NCI-H1436 treated with DMSO at 0.1 percent for 48 hours (cell line): ENCODE data around the gene PTS.
"Not testable (repeated sequence)": the region's sequence is repeated elsewhere in the genome, so short reads cannot be mapped to it uniquely, and the experiment has no call there.

Source experiments
- DNase-seq: peaks from one replicate; lab custom pipeline; 2025; lab: John Stamatoyannopoulos, UW

The PTS gene

GRCh38 chr11:112226062-112226830 is at the start of gene PTS:
Gene PTS, plus strand, starts transcription at chr11:112226428. Its CDS starts 16 bp downstream, at chr11:112226444.
- peak; percentile 31 for DNase-seq

- DNase-seq = no peak
Measured at GRCh38 chr11:112177589-112177988, 48.6 kb upstream of the PTS start.

- DNase-seq = no peak
Measured at GRCh38 chr11:112178428-112178827, 47.8 kb upstream of the PTS start.

DNA sequence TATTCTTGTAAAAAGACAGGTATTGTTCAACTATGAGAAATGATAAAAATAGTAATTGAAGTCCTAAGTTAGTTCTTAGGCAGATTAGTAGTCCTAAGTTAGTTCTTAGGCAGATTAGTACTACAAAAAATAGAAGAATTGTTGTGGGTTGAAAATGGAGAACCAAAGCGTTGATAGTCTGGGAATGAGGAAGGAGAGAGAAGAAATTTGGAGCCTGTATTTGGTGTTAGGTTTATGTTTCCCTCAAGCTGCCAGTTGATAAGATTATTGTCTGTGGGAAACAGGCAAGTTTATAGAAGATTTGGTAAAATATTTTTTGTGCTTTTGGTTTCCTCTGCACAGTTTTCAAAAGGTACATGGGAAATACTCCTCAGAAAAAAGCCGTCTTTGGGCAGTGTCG is 47.3 kb upstream of the PTS start:
- no peak for DNase-seq

DNA sequence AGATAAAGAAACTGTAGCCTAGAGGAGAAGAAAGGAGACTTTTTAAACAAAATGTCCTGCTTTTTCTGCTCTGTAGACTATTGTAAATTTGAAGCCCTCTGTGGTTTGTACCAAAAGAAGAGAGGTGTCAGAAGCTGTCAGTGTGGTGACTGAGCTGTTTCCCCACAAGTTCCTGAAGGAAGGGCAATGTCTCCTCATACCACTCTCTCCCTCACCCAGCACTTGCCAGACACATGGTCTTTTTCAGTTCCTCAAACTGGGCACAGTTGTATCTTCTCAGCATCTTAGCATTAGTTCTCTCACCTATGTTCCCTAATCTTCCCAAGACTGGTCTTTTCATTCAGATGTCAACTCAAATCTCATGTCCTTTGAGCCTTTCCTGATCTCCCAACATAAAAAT is 46.6 kb upstream of the PTS start:
- no peak for DNase-seq

DNA sequence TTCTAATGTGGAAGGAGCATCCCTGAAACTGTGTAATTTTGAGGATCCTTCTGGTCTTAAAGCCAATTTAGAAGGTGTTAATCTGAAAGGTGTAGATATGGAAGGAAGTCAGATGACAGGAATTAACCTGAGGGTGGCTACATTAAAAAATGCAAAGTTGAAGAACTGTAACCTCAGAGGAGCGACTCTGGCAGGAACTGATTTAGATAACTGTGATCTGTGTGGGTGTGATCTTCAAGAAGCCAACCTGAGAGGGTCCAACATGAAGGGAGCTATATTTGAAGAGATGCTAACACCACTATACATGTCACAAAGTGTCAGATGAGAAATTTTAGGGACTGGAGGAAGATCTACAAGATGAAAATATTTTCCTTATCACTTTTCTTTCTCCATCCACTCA is 43.4 kb upstream of the PTS start:
- DNase-seq = no peak

DNA sequence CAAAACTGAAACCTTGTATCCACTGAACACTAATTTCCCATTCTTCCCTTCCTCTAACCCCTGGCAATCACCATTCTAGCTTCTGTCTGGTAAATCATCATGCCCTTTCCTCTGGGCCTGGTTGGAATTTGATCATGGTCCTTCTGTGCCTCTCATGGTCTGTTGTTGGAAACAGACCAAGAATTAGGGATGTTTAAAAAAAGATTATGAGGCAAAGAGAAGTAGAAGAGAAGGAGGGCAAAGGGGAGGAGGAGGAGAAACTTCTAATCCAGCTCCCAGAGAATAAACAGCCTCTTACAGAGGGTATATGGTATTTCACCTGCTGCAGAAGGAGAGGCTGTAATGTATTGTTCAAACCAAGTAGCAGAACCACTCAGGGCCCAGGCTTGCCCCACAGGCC is 40.3 kb upstream of the PTS start:
- no peak for DNase-seq

GRCh38 chr11:112186304-112186703 is 39.9 kb upstream of the PTS start:
- no peak for DNase-seq

DNA sequence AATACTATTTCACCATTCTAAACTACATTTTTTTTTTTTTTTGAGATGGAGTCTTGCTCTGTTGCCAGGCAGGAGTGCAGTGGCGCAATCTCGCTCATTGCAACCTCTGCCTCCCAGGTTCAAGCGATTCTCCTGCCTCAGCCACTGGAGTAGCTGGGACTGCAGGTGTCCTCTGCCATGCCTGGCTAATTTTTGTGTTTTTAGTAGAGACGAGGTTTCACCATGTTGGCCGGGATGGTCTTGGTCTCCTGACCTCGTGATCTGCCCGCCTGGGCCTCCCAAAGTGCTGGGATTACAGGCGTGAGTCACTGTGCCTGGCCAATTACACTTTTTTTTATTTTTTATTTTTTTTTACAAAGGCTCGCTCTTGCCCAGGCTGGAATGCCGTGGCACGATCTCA is 31.1 kb upstream of the PTS start:
- not testable (repeated sequence) for DNase-seq

GRCh38 chr11:112195951-112196351 is 30.3 kb upstream of the PTS start:
- no peak for DNase-seq

DNA sequence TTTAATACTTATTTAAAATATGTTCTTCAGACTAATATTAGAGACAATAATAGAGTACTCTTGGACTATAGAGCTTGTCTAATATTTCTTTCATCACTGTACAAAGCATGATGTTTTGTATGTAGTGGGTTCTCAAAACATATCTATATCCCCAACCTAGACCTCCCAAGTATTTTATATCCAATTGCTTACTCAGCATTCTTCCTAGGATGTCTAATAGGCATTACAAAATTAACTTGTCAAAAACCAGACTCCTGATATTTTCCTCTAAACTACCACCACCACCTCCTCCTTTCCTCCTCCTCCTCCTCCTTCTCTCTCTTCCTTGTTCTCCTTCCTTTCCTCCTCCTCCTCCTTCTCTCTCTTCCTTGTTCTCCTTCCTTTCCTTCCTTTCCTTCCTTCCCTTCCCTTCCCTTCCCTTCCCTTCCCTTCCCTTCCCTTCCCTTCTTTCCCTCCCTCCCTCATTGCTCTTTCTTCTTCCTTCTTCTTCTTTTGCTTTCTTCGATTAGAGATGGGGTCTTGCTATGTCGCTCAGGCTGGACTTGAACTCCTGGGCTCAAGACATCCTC is 29.6 kb upstream of the PTS start:
- no peak for DNase-seq

GRCh38 chr11:112199101-112199500 is 27.1 kb upstream of the PTS start:
- not testable (repeated sequence) for DNase-seq

DNA sequence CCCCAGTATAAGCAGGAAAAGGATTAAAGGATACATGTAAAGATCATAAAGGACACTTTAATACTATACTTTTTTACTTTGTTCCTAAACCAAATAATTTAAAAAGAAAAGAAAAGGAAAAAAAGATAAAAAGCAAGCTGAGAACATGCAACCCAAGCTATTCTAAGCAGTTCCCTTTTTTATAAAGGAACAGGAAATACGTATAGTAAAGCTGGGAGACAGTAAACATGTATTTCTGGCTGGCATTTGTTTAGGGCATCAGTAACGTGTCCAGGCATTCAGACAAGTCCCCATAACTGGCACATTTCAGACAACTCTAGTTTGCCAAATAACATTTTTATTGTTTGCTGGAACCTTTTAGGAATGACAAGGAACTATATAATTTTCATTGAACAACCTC is 26.0 kb upstream of the PTS start:
- no peak for DNase-seq

DNA sequence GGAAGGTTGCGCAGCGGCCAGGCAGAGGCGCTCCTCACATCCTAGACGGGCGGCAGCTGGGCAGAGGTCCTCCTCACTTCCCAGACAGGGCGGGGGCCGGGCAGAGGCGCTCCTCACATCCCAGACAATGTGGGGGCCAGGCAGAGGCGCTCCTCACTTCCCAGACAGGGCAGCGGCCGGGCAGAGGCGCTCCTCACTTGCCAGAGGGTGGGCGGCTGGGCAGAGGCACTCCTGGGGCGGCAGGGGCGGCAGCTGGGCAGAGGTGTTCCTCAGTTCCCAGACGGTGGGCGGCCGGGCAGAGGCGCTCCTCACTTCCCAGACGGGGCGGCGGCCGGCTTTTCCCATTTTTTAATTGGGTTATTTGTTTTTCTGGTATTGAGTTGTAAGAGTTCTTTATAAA is 20.2 kb upstream of the PTS start:
- no peak for DNase-seq

DNA sequence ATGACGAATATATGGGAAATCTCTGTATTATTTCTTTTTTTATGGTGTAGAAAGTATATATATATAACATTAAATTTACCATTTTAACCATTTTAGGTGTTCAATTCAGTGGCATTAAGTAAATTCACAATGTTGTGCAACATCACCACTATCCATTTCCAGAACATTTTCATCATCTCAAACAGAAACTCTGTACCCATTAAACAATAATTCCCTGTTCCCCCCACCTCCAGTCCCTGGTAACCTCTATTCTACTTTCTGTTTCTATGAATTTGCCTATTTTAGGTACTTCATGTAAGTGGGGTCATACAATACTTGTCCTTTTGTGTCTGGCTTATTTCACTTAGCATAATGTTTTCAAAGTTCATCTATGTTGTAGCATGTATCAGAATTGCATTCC is 15.3 kb upstream of the PTS start:
- DNase-seq = no peak

GRCh38 chr11:112211536-112211935 is 14.7 kb upstream of the PTS start:
- no peak for DNase-seq

DNA sequence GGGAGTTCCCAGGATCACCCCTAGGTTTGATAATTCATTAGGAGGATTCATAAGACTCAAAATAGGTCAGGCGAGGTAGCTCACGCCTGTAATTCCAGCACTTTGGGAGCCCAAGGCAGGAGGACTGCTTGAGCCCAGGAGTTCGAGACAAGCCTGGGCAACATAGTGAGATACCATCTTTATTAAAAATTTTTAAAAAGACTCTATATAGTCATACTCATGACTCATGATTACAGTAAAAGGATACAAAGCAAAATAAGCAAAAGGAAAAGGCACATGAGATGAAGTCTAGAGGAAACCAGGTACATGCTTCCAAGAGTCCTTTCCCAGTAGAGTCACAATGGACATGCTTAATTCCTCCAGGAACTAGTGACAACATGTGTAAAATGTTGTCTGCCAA is 13.9 kb upstream of the PTS start:
- no peak for DNase-seq

DNA sequence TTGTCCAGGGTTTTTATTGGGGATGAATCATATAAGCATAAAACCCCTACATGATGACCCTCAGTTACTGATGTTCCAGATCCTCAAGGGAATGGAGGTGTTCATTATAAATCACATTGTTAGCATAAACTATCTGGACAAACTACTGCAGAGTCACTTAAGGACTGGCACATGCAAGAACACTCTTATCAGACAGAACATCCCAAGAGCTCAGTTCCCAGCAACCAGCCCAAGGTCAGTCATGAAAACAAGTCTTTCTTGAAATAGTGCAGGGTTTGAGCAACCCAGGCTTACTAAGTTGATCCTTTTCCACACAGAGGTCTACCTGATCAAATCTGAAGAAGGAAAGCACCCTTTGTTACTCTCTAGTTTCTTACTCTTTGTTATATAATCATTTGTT is 13.5 kb upstream of the PTS start:
- DNase-seq = no peak

- DNase-seq = no peak
Measured at GRCh38 chr11:112213753-112214152, 12.5 kb upstream of the PTS start.

DNA sequence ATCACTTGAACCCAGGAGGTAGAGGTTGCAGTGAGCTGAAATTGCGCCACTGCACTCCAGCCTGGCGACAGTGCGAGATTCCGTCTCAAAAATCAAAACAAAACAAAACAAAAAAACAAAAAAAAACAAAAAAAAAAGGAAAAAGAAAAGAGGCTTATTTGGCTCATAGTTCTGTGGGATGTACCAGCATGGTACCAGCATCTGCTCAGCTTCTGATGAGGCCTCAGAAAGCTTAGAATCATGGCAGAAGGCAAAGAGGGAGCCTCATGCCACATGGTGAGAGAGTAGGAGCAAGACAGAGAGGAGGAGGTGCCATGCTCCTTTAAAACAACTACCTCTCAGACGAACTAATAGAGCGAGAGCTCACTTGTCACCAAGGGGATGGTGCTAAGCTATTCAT is 10.6 kb upstream of the PTS start:
- DNase-seq = no peak

DNA sequence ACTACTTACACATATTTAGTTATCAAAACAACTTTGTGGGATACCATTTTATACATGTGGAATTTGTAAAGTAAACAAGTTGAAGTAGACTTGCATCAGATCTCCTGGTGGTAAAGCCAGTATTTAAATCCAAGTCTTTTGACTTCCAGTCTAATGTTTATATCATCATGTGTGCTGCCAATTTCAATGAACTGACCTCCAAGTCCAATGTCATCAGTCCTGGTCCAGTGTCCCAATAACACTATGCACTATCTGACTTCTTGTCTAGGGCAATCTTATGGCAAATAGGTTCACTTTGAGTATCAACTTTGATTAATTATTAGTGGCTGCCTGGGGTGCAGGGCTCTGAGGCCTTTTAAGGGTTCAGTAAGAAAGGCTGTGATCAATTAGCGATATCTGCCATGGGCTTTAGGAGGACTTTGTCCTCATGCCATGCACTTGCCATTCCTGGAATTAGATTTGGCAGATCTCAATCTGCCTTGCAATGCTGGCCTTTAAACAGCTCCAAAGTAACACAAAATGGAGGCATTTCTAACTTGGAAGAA is 9.6 kb upstream of the PTS start:
- no peak for DNase-seq

GRCh38 chr11:112219476-112220232 is 6.6 kb upstream of the PTS start:
- DNase-seq = peak; percentile 57

DNA sequence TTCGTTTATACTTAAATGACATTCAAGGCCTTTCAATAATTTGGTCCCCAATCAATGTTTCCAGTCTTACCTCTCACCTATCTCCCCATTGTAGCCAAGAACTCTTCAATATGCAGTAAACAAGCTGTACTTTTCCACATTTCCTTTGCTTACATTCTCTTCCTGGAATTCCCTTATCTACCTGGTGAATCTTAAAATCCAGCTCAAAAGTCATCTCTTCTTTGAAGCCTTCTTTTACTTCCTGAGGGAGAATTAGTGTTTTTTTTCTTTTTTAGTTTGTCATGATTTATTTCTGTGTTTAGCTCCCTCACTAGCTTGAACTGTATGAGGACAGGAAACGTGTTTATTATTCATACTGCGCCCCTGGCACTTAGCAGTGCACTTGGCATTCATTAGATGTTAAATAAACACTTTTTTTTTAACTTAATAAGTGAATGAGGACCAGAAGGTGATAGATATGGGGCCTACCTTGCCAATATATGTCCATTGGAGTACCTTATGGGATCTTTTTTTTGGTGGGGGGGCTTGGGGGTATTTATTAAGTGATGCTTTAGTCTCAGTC is 4.9 kb upstream of the PTS start:
- no peak for DNase-seq
